Esophagus muscularis mucosa (tissue), 4 donors: ENCODE results near the gene HSD17B3.

Source experiments
- CTCF ChIP-seq, 3 experiments: fragments of 200-600 bp in 2 of 3; fragments of 450-650 bp in 1 of 3; sonication (generic) in 2 of 3; IDR thresholded peaks; one replicate each; pipeline ENCODE4 v1.5.1; 2017 to 2019; ENCODE audit warnings: antibody characterized with exemption in 3 of 3, mild to moderate bottlenecking in 2 of 3, moderate library complexity in 1 of 3
- EP300 ChIP-seq: sonication (generic); formaldehyde crosslinking; IDR thresholded peaks from one replicate; pipeline ENCODE4 v1.6.1; 2017; ENCODE audit warnings: antibody characterized with exemption
- POLR2A ChIP-seq: fragments of 450-650 bp; IDR thresholded peaks from one replicate; pipeline ENCODE4 v1.6.1; 2017; ENCODE audit warnings: antibody characterized with exemption, moderate library complexity, mild to moderate bottlenecking, low read depth
- POLR2AphosphoS5 ChIP-seq, 2 donors: sonication (generic); formaldehyde crosslinking; IDR thresholded peaks; one replicate each; pipeline ENCODE4 v1.6.1; 2017; ENCODE audit warnings: antibody characterized with exemption in 2 of 2

DNA sequence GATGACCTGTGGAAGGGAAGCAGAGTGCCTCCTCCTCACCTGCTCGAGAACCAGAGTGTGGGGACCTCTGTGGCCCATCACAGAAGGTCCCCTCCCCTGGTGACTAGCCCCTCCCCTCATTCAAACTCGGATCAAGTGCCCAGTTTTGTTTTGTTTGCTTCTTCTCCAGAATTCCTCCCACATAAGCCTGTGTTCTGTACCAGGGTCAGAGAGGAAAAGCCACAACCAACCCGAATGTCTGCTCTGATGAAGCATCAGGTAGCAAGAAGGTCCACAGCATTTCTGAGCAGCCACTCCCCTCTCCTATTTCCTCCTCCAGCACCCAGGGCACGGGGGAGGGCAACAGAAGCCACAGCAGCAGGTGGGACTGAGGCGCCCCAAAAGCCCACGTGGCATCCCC lies 58.2 kb downstream of the HSD17B3 start:
- TF ChIP-seq POLR2A (no peak), CTCF (IDR thresholded peaks at IDR 0.05) (no peak), POLR2AphosphoS5 (IDR thresholded peaks at IDR 0.05) (no peak), EP300 (no peak)
